Esophagus (tissue), 2 donors: ENCODE data around the gene KIF11. TPM values are rescaled to one million over a fixed set of nuclear protein-coding genes. Genes with fewer than 3 reads are reported as not detected.

ENCODE experiments used
- H3K27ac ChIP-seq, 2 donors: one replicate each; pipeline ENCODE4 v1.5.1; 2013; ENCODE audit warnings: low read depth in 2 of 2, mild to moderate bottlenecking in 2 of 2, inconsistent platforms in 1 of 2, low read length in 1 of 2, moderate library complexity in 1 of 2
- H3K27me3 ChIP-seq, 2 donors: one replicate each; pipeline ENCODE4 v1.6.1; 2013; ENCODE audit warnings: low read length in 2 of 2, control low read depth in 1 of 2, mild to moderate bottlenecking in 1 of 2; ENCODE audit not compliant: insufficient read depth in 2 of 2, control insufficient read depth in 1 of 2
- H3K36me3 ChIP-seq, 2 donors: one replicate each; pipeline ENCODE4 v1.6.1; 2013; ENCODE audit warnings: low read length in 1 of 2; ENCODE audit not compliant: control insufficient read depth in 2 of 2, insufficient read depth in 2 of 2
- H3K4me1 ChIP-seq, 2 donors: one replicate each; pipeline ENCODE4 v1.6.1; 2013; ENCODE audit warnings: low read length in 1 of 2; ENCODE audit not compliant: control insufficient read depth in 2 of 2, insufficient read depth in 2 of 2
- H3K4me3 ChIP-seq, 2 donors: one replicate each; pipeline ENCODE4 v1.5.1; 2013; ENCODE audit warnings: low read length in 2 of 2, mild to moderate bottlenecking in 2 of 2, low read depth in 1 of 2, moderate library complexity in 1 of 2
- H3K9me3 ChIP-seq, 2 donors: one replicate each; pipeline ENCODE4 v1.6.1; 2013; ENCODE audit warnings: mild to moderate bottlenecking in 2 of 2, low read depth in 1 of 2, low read length in 1 of 2, moderate library complexity in 1 of 2; ENCODE audit not compliant: control insufficient read depth in 2 of 2, insufficient read depth in 1 of 2
- WGBS, 2 donors: extraction: QIAGEN DNeasy Blood & Tissue Kit; methylation state at CpG; one replicate each; pipeline ENCODE4 v1.1.7; 2013; 5-methylcytosine and 5-hydroxymethylcytosine counted together
- polyA plus RNA-seq, 2 donors: library from polyadenylated mRNA; stranded (reverse); fragments of 200-250 nt; gene quantifications; one replicate each; pipeline ENCODE4 v1.2.3, GENCODE V29; 2013
- donor health status: healthy with polysubstance abuse.
- donor health status: Bipolar disorder and iron deficiency.

KIF11 gene
- polyA plus RNA-seq: 1 to 10 TPM; 4.1 to 7.1 TPM

- Histone ChIP-seq H3K9me3 (no peaks in the 10 kb centered on the region), H3K27me3 (no peaks in the 10 kb centered on the region), H3K36me3 (no peaks in the 10 kb centered on the region), H3K4me1 (no peaks in the 10 kb centered on the region), H3K27ac (peak within 1 kb of the TSS; percentile 94 to 96), H3K4me3 (peak within 1 kb of the TSS; percentile 82)
- 0 to 1% methylated on average over 61 of the region's 61 CpGs for WGBS, 2 donors
Observed at GRCh38 chr10:92592761-92593618, at the start of gene KIF11. KIF11 (plus strand) TSS chr10:92593130; CDS start chr10:92593376, 246 bp downstream.

- no peak overlapping the region for H3K4me3 ChIP-seq
- no peak overlapping the region for H3K27ac ChIP-seq
- 50 to 61% methylated on average over 3 of the region's 3 CpGs for WGBS, 2 donors
- peaks cover 0 to 2% of the 10 kb centered on the region in 2 donors for H3K36me3 ChIP-seq
- no peaks in the 10 kb centered on the region for H3K4me1 ChIP-seq
- H3K9me3 ChIP-seq: no peaks in the 10 kb centered on the region
- H3K27me3 ChIP-seq: no peaks in the 10 kb centered on the region
Observed at GRCh38 chr10:92544296-92544695, 48.6 kb upstream of the KIF11 start.

- Histone ChIP-seq H3K4me3 (no peak overlapping the region), H3K36me3 (peaks cover 0 to 2% of the 10 kb centered on the region in 2 donors), H3K27me3 (no peaks in the 10 kb centered on the region), H3K4me1 (no peaks in the 10 kb centered on the region), H3K9me3 (no peaks in the 10 kb centered on the region), H3K27ac (no peak overlapping the region)
- WGBS, 2 donors: 85 to 100% methylated on average over 1 of the region's 1 CpG
Observed at GRCh38 chr10:92545556-92545955, 47.4 kb upstream of the KIF11 start.

- peaks cover 0 to 2% of the 10 kb centered on the region in 2 donors for H3K36me3 ChIP-seq
- 92 to 94% methylated on average over 4 of the region's 4 CpGs for WGBS, 2 donors
- H3K27me3 ChIP-seq: no peaks in the 10 kb centered on the region
Observed at GRCh38 chr10:92547676-92548075, 45.3 kb upstream of the KIF11 start.

GRCh38 chr10:92550924-92551323, 42.0 kb upstream of the KIF11 start:
- H3K4me1 ChIP-seq: no peaks in the 10 kb centered on the region
- no peak overlapping the region for H3K4me3 ChIP-seq
- 52 to 72% methylated on average over 2 of the region's 2 CpGs for WGBS, 2 donors
- no peak overlapping the region for H3K27ac ChIP-seq
- peaks cover 0 to 4% of the 10 kb centered on the region in 2 donors for H3K36me3 ChIP-seq
- H3K9me3 ChIP-seq: peaks cover 0 to 3% of the 10 kb centered on the region in 2 donors
- no peaks in the 10 kb centered on the region for H3K27me3 ChIP-seq

More at GRCh38 chr10:92547676-92548075, 45.3 kb upstream of the KIF11 start:
- H3K4me3 ChIP-seq: no peak overlapping the region
- no peaks in the 10 kb centered on the region for H3K4me1 ChIP-seq
- H3K9me3 ChIP-seq: no peaks in the 10 kb centered on the region
- no peak overlapping the region for H3K27ac ChIP-seq

GRCh38 chr10:92552310-92552709, 40.6 kb upstream of the KIF11 start:
- Histone ChIP-seq H3K27ac (no peak overlapping the region), H3K4me3 (no peak overlapping the region), H3K36me3 (peaks cover 0 to 2% of the 10 kb centered on the region in 2 donors), H3K9me3 (peaks cover 0 to 3% of the 10 kb centered on the region in 2 donors), H3K4me1 (no peaks in the 10 kb centered on the region), H3K27me3 (no peaks in the 10 kb centered on the region)
- 86 to 93% methylated on average over 5 of the region's 5 CpGs for WGBS, 2 donors

GRCh38 chr10:92553959-92554358, 39.0 kb upstream of the KIF11 start:
- no peak overlapping the region for H3K4me3 ChIP-seq
- WGBS, 2 donors: 93 to 98% methylated on average over 2 of the region's 2 CpGs
- no peak overlapping the region for H3K27ac ChIP-seq
- peaks cover 0 to 2% of the 10 kb centered on the region in 2 donors for H3K36me3 ChIP-seq
- H3K9me3 ChIP-seq: peaks cover 0 to 3% of the 10 kb centered on the region in 2 donors
- no peaks in the 10 kb centered on the region for H3K27me3 ChIP-seq
- H3K4me1 ChIP-seq: no peaks in the 10 kb centered on the region

GRCh38 chr10:92559046-92559445, 33.9 kb upstream of the KIF11 start:
- 95 to 96% methylated on average over 4 of the region's 4 CpGs for WGBS, 2 donors
- Histone ChIP-seq H3K36me3 (peaks cover 0 to 2% of the 10 kb centered on the region in 2 donors), H3K4me3 (no peak overlapping the region), H3K27ac (no peak overlapping the region), H3K4me1 (no peaks in the 10 kb centered on the region), H3K27me3 (no peaks in the 10 kb centered on the region), H3K9me3 (peaks cover 0 to 3% of the 10 kb centered on the region in 2 donors)

GRCh38 chr10:92562424-92562823, 30.5 kb upstream of the KIF11 start:
- H3K27me3 ChIP-seq: no peaks in the 10 kb centered on the region
- H3K4me3 ChIP-seq: no peak overlapping the region
- no peak overlapping the region for H3K27ac ChIP-seq
- H3K9me3 ChIP-seq: no peaks in the 10 kb centered on the region
- no peaks in the 10 kb centered on the region for H3K36me3 ChIP-seq
- peaks cover 0 to 3% of the 10 kb centered on the region in 2 donors for H3K4me1 ChIP-seq
